PC-3 (cell line): Measurements from ENCODE around the gene KIAA2012.

Experiments used
- CTCF ChIP-seq: fragments of 300-600 bp; sonication (generic); conservative IDR thresholded peaks from 2 replicates; pipeline ENCODE4 v1.5.1; 2017; ENCODE audit warnings: antibody characterized with exemption, low read depth, mild to moderate bottlenecking, low read length
- EZH2 ChIP-seq: fragments of 300-600 bp; sonication (generic); IDR thresholded peaks from one replicate; pipeline ENCODE4 v1.6.1; 2017; ENCODE audit warnings: antibody characterized with exemption, mild to moderate bottlenecking, low read length; ENCODE audit not compliant: unreplicated experiment
- EZH2phosphoT487 ChIP-seq: fragments of 300-600 bp; sonication (generic); IDR thresholded peaks from 2 replicates; pipeline ENCODE4 v1.6.1; 2018; ENCODE audit warnings: mild to moderate bottlenecking, antibody characterized with exemption, low read length, borderline replicate concordance

DNA sequence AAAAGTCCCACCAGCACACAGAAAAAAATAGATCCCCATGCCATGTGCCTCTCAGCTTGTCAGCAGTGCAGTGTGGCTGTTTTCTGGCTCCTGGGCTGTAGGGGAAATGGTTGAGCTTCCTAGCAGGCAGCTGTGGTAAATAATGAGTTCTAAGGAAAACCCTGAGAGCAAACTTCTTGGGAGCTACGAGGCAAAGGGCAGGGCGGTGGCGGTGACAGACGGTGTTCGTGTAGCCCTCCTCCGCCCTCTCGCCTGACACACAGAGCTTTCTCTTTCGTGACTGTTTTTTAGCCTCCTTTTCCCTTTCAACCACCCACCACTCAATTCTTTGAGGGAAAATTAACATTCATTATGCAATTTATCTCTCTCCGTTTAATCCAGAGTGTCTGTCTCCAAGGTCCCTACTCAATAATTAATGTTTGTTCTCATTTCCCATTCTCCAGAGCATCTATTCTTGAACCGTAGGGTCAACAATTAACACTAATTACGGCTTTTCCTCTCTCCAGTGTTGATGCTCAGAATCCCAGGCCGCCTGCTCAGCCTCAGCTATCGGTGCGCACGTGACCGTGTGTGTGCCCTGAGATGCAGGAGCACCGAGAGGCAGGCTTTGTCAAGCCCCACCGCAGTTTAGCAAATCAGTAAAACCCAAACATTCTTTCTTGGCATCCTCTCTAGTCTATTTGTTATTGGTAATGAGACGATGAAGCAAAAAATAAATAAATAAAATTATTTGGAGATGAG is 50.1 kb downstream of the KIAA2012 start:
- TF ChIP-seq CTCF (no peak), EZH2 (no peak), EZH2phosphoT487 (no peak)
